Activated naive CD4-positive, alpha-beta T cell treated with anti-CD3 and anti-CD28 coated beads, Interleukin-2, amount 50 U/mL, for 72 hours (primary cell): ENCODE measurements around the gene C21orf58. TPM values are rescaled to one million over a fixed set of nuclear protein-coding genes. Genes with fewer than 3 reads are reported as not detected.
"Not testable (repeated sequence)": the region's sequence is repeated elsewhere in the genome, so short reads cannot be mapped to it uniquely, and the experiment has no call there.

Source experiments
- ATAC-seq, 2 donors: fragments of 150-1000 bp; cut with Tn5 transposase; 2 replicates each; pipeline ENCODE4 v1.10.0; 2021; ENCODE audit warnings: mild to moderate bottlenecking in 2 of 2, moderate library complexity in 2 of 2
- DNase-seq, 2 donors: peaks; one replicate each; pipeline ENCODE4 v3.0.0; 2021 to 2022; ENCODE audit warnings: low spot score in 2 of 2
- H3K27ac Mint-ChIP-seq, 2 donors: one replicate each; pipeline ENCODE4 v1.8.0; 2022; ENCODE audit warnings: mild to moderate bottlenecking in 2 of 2, mixed read lengths in 2 of 2
- H3K36me3 Mint-ChIP-seq, 2 donors: one replicate each; pipeline ENCODE4 v1.8.0; 2022; ENCODE audit warnings: mixed read lengths in 2 of 2
- H3K9me3 Mint-ChIP-seq, 2 donors: one replicate each; pipeline ENCODE4 v1.8.0; 2022; ENCODE audit warnings: mixed read lengths in 2 of 2
- total RNA-seq, 2 donors: library from RNA; stranded (reverse); gene quantifications; one replicate each; pipeline ENCODE4 v1.2.3, GENCODE V29; 2022

Gene C21orf58
- total RNA-seq, 2 donors from 2014 or later = 20.7 to 36.0 TPM

- no peak for DNase-seq
- peak overlapping the region in 1 of 2 donors; percentile 50 for H3K27ac Mint-ChIP-seq
- H3K9me3 Mint-ChIP-seq = no peaks in the 10 kb centered on the region
- ATAC-seq = no peak
- H3K36me3 Mint-ChIP-seq = peaks cover 18 to 20% of the 10 kb centered on the region in 2 donors
Measured at GRCh38 chr21:46317710-46318463, 5.8 kb downstream of the C21orf58 start.

DNA sequence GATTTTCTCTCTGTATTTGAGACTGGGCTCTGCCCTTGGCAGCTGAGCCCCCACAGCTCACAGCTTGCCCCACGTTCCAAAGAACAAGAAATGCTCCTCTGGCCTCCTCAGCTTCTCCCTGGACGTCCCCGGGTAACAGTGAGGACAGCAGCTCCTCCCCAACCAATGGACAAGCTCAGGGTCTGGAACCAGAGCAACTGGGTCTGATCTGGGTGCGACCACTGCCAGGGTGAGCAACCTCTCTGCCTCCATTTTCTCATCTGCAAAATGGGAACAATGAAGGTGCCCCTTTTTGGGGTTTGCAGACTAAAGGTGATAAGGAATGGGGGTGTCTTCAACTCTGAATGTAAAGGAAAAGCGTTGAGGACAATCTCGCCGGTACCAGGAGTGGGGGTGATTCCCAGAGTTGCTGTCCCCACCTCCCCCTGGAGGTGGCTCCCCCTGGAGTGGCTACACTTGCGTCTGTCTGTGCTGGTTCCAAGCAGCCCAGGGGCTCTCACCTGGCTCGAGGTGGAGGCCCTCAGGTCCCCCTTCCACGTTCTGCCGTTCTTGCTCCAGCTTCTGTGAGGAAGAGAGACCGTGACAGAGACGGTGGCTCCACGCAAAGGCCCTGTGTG, 6.9 kb downstream of the C21orf58 start:
- Mint-ChIP-seq H3K36me3 (peaks cover 7 to 14% of the 10 kb centered on the region in 2 donors), H3K27ac (no peak overlapping the region), H3K9me3 (no peaks in the 10 kb centered on the region)
- DNase-seq (no peak), ATAC-seq (no peak)

DNA sequence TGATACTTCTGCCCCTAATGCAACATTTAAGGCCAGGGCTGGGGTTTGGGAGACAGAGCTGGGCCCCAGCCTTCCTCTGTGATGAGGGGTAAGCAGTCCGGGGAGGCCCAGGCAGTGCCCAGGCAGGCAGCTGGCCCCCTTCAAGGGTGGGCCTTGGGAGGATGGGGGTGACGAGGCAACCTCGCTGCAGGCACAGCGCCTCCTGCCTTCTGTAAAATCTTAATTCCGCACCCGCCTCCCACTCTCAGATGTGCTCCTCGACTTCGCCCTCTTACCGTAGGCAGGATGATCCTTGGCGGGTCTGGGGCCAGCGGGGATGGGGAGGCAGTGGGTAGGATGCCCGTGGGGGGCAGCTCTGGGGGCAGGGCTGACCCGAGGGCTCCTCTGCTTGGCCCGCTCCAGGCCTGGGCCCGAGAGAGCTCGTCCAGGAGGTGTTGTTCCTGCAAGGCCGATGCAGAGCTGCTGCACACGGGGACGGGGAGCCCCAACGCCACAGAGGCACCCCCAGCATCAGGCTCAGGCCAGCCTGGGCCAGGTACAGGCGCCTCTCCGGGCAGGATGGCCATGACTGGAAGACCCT, 9.1 kb downstream of the C21orf58 start:
- DNase-seq = no peak
- Mint-ChIP-seq H3K9me3 (no peaks in the 10 kb centered on the region), H3K36me3 (peaks cover 0 to 12% of the 10 kb centered on the region in 2 donors), H3K27ac (no peak overlapping the region)
- ATAC-seq = no peak

DNA sequence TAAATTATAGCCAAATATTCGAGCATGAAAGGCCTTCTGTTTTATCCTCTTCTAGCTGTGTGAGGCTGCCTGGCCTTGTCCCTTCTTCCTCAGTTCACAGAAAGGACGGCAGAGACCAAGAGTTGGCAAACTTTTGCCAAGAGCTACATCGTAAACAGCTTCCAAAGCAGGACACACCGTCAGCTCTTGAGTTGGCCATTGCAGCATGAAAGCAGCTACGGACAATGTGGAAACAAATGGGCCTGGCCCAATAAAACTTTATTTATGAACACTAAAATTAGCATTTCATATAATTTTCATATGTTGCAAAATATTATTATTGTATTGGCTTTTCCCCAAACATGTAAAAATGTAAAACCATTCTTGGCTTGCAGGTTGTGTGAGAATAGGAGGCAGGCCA, 10.7 kb downstream of the C21orf58 start:
- Mint-ChIP-seq H3K36me3 (peaks cover 0 to 12% of the 10 kb centered on the region in 2 donors), H3K27ac (peak overlapping the region in 1 of 2 donors; percentile 50), H3K9me3 (no peaks in the 10 kb centered on the region)
- ATAC-seq (no peak), DNase-seq (no peak)

DNA sequence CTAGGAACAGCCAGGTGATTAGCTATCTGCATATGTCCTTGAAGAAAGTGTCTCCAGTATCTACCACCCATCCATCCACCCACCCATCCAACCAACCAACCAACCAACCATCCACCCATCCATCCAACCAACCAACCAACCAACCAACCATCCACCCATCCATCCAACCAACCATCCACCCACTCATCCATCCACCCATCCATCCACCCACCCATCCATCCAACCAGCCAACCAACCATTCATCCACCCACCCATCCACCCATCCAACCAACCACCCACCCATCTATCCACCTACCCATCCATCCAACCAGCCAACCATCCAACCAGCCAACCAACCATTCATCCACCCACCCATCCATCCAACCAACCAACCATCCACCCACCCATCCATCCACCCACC, 12.1 kb downstream of the C21orf58 start:
- DNase-seq (no peak), ATAC-seq (no peak)
- Mint-ChIP-seq H3K36me3 (peaks cover 0 to 12% of the 10 kb centered on the region in 2 donors), H3K27ac (no peak overlapping the region), H3K9me3 (no peaks in the 10 kb centered on the region)

GRCh38 chr21:46310260-46310659, 13.4 kb downstream of the C21orf58 start:
- DNase-seq, H3K27ac Mint-ChIP-seq, ATAC-seq, H3K9me3 Mint-ChIP-seq: not testable (repeated sequence)
- H3K36me3 Mint-ChIP-seq = peaks cover 0 to 12% of the 10 kb centered on the region in 2 donors

GRCh38 chr21:46308431-46308830, 15.2 kb downstream of the C21orf58 start:
- no peak for DNase-seq
- H3K27ac Mint-ChIP-seq = no peak overlapping the region
- ATAC-seq = no peak
- H3K9me3 Mint-ChIP-seq = no peaks in the 10 kb centered on the region
- H3K36me3 Mint-ChIP-seq = peaks cover 8 to 21% of the 10 kb centered on the region in 2 donors

DNA sequence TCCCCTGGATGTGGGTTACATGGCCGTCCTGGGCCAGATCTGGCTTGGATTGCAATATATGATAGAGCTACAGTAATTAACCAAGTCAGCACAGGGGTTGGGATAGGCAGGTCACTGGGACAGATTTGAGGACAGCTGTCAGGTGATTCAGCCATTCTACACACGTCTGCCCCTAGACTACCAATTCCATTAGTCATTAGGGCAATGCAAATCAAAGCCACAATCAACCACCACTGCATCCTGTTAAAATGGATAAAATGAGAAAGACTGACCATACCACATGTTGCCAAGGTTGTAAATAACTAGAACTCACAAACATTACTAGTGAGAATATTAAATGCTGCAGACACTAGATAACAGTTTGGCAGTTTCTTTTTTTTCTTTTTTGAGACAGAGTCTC, 16.0 kb downstream of the C21orf58 start:
- peak; percentile 22 to 74 for ATAC-seq
- no peak for DNase-seq
- Mint-ChIP-seq H3K36me3 (peaks cover 8 to 17% of the 10 kb centered on the region in 2 donors), H3K27ac (peak overlapping the region in 1 of 2 donors; percentile 9), H3K9me3 (no peaks in the 10 kb centered on the region)

GRCh38 chr21:46304955-46305354, 18.7 kb downstream of the C21orf58 start:
- DNase-seq = no peak
- peak; percentile 29 to 37 for ATAC-seq
- H3K27ac Mint-ChIP-seq = no peak overlapping the region
- no peaks in the 10 kb centered on the region for H3K9me3 Mint-ChIP-seq
- H3K36me3 Mint-ChIP-seq = peaks cover 8 to 18% of the 10 kb centered on the region in 2 donors

DNA sequence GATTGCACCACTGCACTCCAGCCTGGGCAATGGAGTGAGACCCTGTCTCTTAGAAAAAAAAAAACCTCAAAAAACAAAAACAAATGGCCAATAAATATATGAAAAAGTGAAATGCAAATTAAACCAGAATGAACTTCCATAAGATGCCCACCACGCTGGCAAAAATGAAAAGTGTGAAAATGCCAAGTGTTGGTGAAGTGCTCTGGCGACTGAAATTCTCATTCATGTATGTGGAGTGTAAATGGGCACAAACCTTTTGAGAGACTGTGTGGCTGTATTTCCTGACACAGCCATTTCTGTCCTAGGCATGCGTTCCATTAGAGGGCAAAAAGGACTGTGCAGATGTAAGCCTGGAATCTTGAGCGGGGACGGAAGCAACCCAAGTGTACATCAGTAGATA, 19.2 kb downstream of the C21orf58 start:
- H3K36me3 Mint-ChIP-seq = peaks cover 12 to 23% of the 10 kb centered on the region in 2 donors
- no peak for DNase-seq

DNA sequence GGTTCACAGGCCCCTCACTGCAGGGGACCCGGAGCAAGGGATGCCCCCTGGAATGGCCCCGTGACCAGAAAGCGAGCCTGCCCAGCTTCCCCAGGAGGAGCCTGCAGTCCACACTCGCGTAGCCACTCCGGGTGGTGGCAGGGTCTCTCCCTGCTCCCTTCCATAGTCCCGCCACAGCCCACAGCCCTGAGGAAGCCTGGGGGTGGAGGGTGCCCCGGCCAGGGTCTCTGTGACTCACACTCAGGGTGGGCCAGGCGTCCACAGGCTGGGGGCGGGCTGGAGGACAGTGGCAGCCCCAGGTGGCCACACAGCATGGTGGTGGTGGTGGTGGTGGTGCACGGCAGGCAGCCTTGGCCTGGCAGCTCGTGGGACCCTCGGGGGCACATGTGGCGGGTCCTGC, 21.9 kb downstream of the C21orf58 start:
- H3K27ac Mint-ChIP-seq = no peak overlapping the region
- DNase-seq (no peak), ATAC-seq (no peak)
- no peaks in the 10 kb centered on the region for H3K9me3 Mint-ChIP-seq
- peaks cover 15 to 35% of the 10 kb centered on the region in 2 donors for H3K36me3 Mint-ChIP-seq

More for the DNA sequence above, 19.2 kb downstream of the C21orf58 start:
- no peaks in the 10 kb centered on the region for H3K9me3 Mint-ChIP-seq
- no peak for ATAC-seq
- no peak overlapping the region for H3K27ac Mint-ChIP-seq

GRCh38 chr21:46299167-46299566, 24.5 kb downstream of the C21orf58 start:
- no peak for DNase-seq
- Mint-ChIP-seq H3K36me3 (peaks cover 7 to 26% of the 10 kb centered on the region in 2 donors), H3K9me3 (no peaks in the 10 kb centered on the region), H3K27ac (no peak overlapping the region)
- ATAC-seq = no peak

GRCh38 chr21:46297338-46298271, 26.1 kb downstream of the C21orf58 start:
- H3K36me3 Mint-ChIP-seq = peaks cover 7 to 26% of the 10 kb centered on the region in 2 donors
- DNase-seq (no peak), ATAC-seq (peak; percentile 11 to 31)
- H3K9me3 Mint-ChIP-seq = no peaks in the 10 kb centered on the region
- no peak overlapping the region for H3K27ac Mint-ChIP-seq

DNA sequence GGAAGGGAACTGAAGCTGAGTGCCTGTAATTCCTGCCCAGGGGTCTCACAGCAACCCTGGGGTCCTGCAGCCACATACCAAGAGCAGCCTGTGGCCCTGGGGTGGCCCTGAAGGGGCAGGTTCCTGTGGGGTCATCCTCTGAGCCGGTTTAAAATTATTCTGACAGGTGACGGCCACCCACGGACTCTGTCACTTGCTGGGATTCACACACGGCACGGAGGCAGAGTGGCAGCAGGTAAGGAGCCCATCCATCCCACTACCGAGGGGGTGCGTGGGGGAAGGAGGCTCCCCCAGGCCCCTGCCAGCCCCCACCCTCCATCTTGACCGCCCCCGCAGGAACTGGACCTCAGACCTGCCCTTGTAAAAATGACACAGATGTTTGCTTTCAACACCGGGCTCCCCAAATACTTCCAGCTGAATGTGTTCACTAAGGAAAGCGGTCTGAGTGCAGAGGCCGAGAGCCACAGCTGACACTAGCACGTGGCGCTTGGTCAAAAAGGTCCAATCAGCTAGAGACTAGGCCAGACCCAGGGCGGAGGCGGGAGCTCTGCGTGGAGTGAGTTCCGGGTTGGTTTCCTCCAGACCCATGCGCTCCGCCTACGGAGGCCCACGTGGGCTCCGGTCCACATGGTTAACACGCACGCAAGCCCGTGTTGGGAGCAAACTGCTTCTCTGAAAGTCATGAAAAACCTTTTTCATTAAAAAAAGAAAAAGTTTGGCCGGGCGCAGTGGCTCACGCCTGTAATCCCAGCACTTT, 27.5 kb downstream of the C21orf58 start:
- peak; percentile 61 to 95 for ATAC-seq
- H3K36me3 Mint-ChIP-seq = peaks cover 7 to 33% of the 10 kb centered on the region in 2 donors
- H3K27ac Mint-ChIP-seq = no peak overlapping the region

GRCh38 chr21:46295177-46295770, 28.4 kb downstream of the C21orf58 start:
- peaks cover 7 to 29% of the 10 kb centered on the region in 2 donors for H3K36me3 Mint-ChIP-seq
- no peak overlapping the region for H3K27ac Mint-ChIP-seq
- no peaks in the 10 kb centered on the region for H3K9me3 Mint-ChIP-seq
- peak in 1 of 2 donors; percentile 37 for ATAC-seq
- no peak for DNase-seq

More for the DNA sequence above, 27.5 kb downstream of the C21orf58 start:
- no peaks in the 10 kb centered on the region for H3K9me3 Mint-ChIP-seq
- DNase-seq = peak; percentile 15 to 71
